HG03469 (cell line): Measurements from ENCODE around the gene CSNK2B.

Experiments used
- ATAC-seq: cut with Tn5 transposase; IDR thresholded peaks from one replicate; pipeline ENCODE4 v1.9.1; 2021; ENCODE audit warnings: mild to moderate bottlenecking, moderate library complexity, moderate number of reproducible peaks; ENCODE audit not compliant: unreplicated experiment

CSNK2B gene

GRCh38 chr6:31665501-31666336 is at the start of gene CSNK2B:
Gene CSNK2B (plus strand): TSS chr6:31666080. CDS start chr6:31666832, 752 bp downstream.
- ATAC-seq: peak; percentile 63

- ATAC-seq: no peak
Measured at GRCh38 chr6:31617010-31617409, 48.9 kb upstream of the CSNK2B start.

GRCh38 chr6:31619805-31620585 is 45.9 kb upstream of the CSNK2B start:
- peak; percentile 39 for ATAC-seq

GRCh38 chr6:31620586-31621319 is 45.1 kb upstream of the CSNK2B start, which contains the start of gene PRRC2A:
Gene PRRC2A (plus strand): TSS chr6:31620715. CDS start chr6:31622790, 2,075 bp downstream.
- ATAC-seq: peak; percentile 11

- no peak for ATAC-seq
Measured at GRCh38 chr6:31621320-31621939, 44.5 kb upstream of the CSNK2B start.

- no peak for ATAC-seq
Measured at GRCh38 chr6:31621991-31622390, 43.9 kb upstream of the CSNK2B start.

- ATAC-seq: no peak
Measured at GRCh38 chr6:31622684-31623091, 43.2 kb upstream of the CSNK2B start.

- no peak for ATAC-seq
Measured at GRCh38 chr6:31624070-31624469, 41.8 kb upstream of the CSNK2B start.

GRCh38 chr6:31626952-31627351 is 38.9 kb upstream of the CSNK2B start:
- no peak for ATAC-seq

- no peak for ATAC-seq
Measured at GRCh38 chr6:31627690-31628287, 38.1 kb upstream of the CSNK2B start.

GRCh38 chr6:31629014-31629413 is 36.9 kb upstream of the CSNK2B start:
- no peak for ATAC-seq

GRCh38 chr6:31630177-31630934 is 35.5 kb upstream of the CSNK2B start:
- no peak for ATAC-seq

GRCh38 chr6:31631209-31631608 is 34.7 kb upstream of the CSNK2B start:
- no peak for ATAC-seq

GRCh38 chr6:31631681-31632278 is 34.1 kb upstream of the CSNK2B start:
- no peak for ATAC-seq

- no peak for ATAC-seq
Measured at GRCh38 chr6:31632279-31632946, 33.5 kb upstream of the CSNK2B start.

- ATAC-seq: no peak
Measured at GRCh38 chr6:31633447-31633846, 32.4 kb upstream of the CSNK2B start.

GRCh38 chr6:31634131-31634530 is 31.7 kb upstream of the CSNK2B start:
- no peak for ATAC-seq

- ATAC-seq: no peak
Measured at GRCh38 chr6:31634969-31635575, 30.8 kb upstream of the CSNK2B start.
